DOHH2 (cell line): Measurements from ENCODE around the gene FAM221A.

Experiments
- EZH2phosphoT487 ChIP-seq: fragments of 200-600 bp; sonication (generic); IDR thresholded peaks from 2 replicates; pipeline ENCODE4 v1.6.1; 2017; ENCODE audit warnings: borderline replicate concordance, mild to moderate bottlenecking, antibody characterized with exemption, low read length, moderate library complexity, mixed read lengths
- TF ChIP-seq, protein P1 (sequence below): fragments of 200-600 bp; sonication (generic); IDR thresholded peaks from one replicate; pipeline ENCODE4 v1.5.1; 2014; ENCODE audit warnings: antibody characterized with exemption, mild to moderate bottlenecking, low read depth, low read length; ENCODE audit not compliant: poor library complexity, severe bottlenecking

DNA sequence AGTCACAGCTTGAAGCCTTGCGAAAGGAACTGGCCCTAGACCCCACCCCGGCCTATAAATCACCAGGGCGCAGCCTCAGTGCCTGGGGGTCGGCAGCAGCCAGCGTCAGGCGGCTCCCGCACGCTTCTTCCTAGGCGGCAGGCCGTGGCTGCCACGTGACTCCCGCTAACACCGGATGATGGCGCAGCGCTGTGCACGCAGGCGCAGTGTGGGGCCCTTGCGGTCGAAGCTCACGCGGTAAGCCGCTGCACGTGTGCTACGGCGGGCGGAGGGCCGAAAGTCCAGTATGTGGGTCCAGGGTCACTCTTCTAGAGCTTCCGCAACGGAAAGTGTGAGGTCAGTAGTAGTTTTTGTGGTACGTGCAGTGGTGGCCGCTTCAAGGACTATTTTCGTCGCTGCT, 30.0 kb downstream of the FAM221A start, which contains the start of gene STK31:
- TF ChIP-seq, protein P1, sequence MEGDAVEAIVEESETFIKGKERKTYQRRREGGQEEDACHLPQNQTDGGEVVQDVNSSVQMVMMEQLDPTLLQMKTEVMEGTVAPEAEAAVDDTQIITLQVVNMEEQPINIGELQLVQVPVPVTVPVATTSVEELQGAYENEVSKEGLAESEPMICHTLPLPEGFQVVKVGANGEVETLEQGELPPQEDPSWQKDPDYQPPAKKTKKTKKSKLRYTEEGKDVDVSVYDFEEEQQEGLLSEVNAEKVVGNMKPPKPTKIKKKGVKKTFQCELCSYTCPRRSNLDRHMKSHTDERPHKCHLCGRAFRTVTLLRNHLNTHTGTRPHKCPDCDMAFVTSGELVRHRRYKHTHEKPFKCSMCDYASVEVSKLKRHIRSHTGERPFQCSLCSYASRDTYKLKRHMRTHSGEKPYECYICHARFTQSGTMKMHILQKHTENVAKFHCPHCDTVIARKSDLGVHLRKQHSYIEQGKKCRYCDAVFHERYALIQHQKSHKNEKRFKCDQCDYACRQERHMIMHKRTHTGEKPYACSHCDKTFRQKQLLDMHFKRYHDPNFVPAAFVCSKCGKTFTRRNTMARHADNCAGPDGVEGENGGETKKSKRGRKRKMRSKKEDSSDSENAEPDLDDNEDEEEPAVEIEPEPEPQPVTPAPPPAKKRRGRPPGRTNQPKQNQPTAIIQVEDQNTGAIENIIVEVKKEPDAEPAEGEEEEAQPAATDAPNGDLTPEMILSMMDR, result no peak
- TF ChIP-seq EZH2phosphoT487, result no peak
